ENCODE results near the gene MYL4. TPM values are rescaled to one million over a fixed set of nuclear protein-coding genes. Genes with fewer than 3 reads are reported as not detected.
"Not testable (repeated sequence)": the region's sequence is repeated elsewhere in the genome, so short reads cannot be mapped to it uniquely, and the experiment has no call there.

The MYL4 gene
- total RNA-seq, 1 donor from 2014 or later = not detected

DNA sequence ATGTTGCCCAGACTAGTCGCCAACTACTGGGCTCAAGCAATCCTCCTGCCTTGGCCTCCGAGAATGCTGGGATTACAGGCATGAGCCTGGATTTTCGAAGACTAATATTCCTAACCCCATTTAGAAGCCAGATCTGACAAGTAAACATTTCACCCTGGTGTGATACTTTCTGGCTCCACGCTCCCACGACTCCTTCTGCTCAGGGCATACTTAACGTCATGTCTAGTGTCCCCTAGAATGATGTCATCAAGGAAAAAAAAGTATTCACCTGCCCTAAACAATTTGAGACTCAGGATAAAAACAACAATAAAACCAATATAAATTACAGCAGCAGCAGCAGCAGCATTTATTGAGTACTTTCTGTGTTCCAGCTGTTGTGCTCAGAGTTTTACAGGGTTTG is 57.6 kb downstream of the MYL4 start:
- no peak overlapping the region for H3K4me3 Mint-ChIP-seq (ENCODE audit: unreplicated experiment)
- H3K27me3 Mint-ChIP-seq (ENCODE audit: unreplicated experiment) = no peaks in the 10 kb centered on the region
- H3K9me3 Mint-ChIP-seq (ENCODE audit: unreplicated experiment) = no peaks in the 10 kb centered on the region
- H3K4me1 Mint-ChIP-seq (ENCODE audit: unreplicated experiment) = peaks cover 31% of the 10 kb centered on the region
- TF ChIP-seq, protein P1, sequence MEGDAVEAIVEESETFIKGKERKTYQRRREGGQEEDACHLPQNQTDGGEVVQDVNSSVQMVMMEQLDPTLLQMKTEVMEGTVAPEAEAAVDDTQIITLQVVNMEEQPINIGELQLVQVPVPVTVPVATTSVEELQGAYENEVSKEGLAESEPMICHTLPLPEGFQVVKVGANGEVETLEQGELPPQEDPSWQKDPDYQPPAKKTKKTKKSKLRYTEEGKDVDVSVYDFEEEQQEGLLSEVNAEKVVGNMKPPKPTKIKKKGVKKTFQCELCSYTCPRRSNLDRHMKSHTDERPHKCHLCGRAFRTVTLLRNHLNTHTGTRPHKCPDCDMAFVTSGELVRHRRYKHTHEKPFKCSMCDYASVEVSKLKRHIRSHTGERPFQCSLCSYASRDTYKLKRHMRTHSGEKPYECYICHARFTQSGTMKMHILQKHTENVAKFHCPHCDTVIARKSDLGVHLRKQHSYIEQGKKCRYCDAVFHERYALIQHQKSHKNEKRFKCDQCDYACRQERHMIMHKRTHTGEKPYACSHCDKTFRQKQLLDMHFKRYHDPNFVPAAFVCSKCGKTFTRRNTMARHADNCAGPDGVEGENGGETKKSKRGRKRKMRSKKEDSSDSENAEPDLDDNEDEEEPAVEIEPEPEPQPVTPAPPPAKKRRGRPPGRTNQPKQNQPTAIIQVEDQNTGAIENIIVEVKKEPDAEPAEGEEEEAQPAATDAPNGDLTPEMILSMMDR (IDR thresholded peaks at IDR 0.05) = no peak
- no peak for DNase-seq (ENCODE audit: extremely low spot score, unreplicated experiment)
- H3K36me3 Mint-ChIP-seq (ENCODE audit: unreplicated experiment) = no peaks in the 10 kb centered on the region
- H3K27ac Mint-ChIP-seq (ENCODE audit: unreplicated experiment) = peak overlapping the region; percentile 71

DNA sequence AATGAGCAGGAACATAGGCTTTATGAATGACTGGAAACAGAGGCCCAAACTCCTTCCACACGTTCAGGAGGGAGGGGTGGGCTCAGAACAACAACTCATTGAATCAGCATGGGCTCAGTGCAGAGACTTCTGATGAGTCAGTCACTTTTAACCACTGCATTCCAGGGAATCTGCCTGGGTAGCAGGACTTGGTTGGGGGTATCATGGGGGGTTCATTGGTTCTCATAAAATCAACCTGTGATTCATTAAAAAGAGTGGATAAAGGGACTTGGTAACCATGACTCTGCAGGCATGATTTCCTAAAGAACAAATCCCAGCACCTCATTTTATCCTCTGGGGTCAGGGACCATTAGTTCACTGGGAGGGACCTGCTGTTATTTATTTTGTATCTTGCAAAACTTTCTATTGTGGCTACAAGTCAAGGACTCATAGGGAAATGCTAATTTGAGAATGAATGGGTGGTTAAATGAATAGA is 58.2 kb downstream of the MYL4 start:
- Mint-ChIP-seq H3K4me3 (ENCODE audit: unreplicated experiment) (no peak overlapping the region), H3K27ac (ENCODE audit: unreplicated experiment) (peak overlapping the region; percentile 71)
- TF ChIP-seq, protein P1 (IDR thresholded peaks at IDR 0.05) = no peak

DNA sequence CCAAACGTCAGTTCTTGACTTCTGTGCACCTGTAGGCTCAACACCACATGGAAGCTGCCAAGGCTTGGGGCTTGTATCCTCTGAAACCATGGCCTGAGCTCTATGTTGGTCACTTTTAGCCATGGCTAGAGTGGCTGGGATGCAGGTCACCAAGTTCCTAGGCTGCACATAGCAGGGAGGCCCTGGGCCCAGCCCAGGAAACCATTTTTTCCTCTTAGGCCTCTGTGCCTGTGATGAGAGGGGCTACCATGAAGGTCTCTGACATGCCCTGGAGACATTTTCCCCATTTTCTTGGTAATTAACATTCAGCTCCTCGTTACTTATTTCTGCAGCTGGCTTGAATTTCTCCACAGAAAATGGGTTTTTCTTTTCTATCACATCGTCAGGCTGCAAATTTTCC is 59.8 kb downstream of the MYL4 start:
- H3K27ac Mint-ChIP-seq (ENCODE audit: unreplicated experiment); H3K27me3 Mint-ChIP-seq (ENCODE audit: unreplicated experiment); H3K4me3 Mint-ChIP-seq (ENCODE audit: unreplicated experiment); DNase-seq (ENCODE audit: extremely low spot score, unreplicated experiment); H3K36me3 Mint-ChIP-seq (ENCODE audit: unreplicated experiment); H3K9me3 Mint-ChIP-seq (ENCODE audit: unreplicated experiment): not testable (repeated sequence)
- peaks cover 28% of the 10 kb centered on the region for H3K4me1 Mint-ChIP-seq (ENCODE audit: unreplicated experiment)

More for the DNA sequence above, 58.2 kb downstream of the MYL4 start:
- H3K9me3 Mint-ChIP-seq (ENCODE audit: unreplicated experiment) = no peaks in the 10 kb centered on the region
- no peak for DNase-seq (ENCODE audit: extremely low spot score, unreplicated experiment)
- H3K27me3 Mint-ChIP-seq (ENCODE audit: unreplicated experiment) = no peaks in the 10 kb centered on the region
- H3K36me3 Mint-ChIP-seq (ENCODE audit: unreplicated experiment) = no peaks in the 10 kb centered on the region
- peaks cover 31% of the 10 kb centered on the region for H3K4me1 Mint-ChIP-seq (ENCODE audit: unreplicated experiment)

DNA sequence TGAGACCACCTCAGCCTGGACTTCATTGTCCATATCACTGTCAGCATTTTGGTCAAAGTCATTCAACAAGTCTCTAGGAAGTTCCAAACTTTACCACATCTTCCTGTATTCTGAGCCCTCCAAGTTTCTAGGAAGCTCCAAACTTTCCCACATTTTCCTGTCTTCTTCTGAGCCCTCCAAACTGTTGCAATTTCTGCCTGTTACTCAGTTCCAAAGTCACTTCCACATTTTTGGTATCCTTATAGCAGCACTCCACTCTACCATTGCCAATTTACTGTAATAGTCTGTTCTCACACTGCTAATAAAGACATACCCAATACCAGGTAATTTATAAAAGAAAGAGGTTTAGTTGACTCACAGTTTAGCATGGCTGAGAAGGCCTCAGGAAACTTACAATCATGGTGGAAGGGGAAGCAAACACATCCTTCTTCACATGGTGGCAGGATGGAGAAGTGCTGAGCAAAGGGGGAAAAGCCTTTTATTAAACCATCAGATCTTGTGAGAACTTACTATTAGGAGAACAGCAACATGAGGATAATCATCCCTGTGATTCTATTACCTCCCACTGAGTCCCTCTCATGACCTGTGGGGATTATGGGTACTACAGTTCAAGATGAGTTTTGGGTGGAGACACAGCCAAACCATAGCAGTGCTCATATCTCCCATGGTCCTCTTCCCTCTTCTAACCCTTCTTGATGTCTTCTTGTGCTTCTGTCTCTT is 60.6 kb downstream of the MYL4 start:
- H3K27me3 Mint-ChIP-seq (ENCODE audit: unreplicated experiment); DNase-seq (ENCODE audit: extremely low spot score, unreplicated experiment); H3K9me3 Mint-ChIP-seq (ENCODE audit: unreplicated experiment); H3K4me3 Mint-ChIP-seq (ENCODE audit: unreplicated experiment); H3K36me3 Mint-ChIP-seq (ENCODE audit: unreplicated experiment); H3K27ac Mint-ChIP-seq (ENCODE audit: unreplicated experiment): not testable (repeated sequence)
- H3K4me1 Mint-ChIP-seq (ENCODE audit: unreplicated experiment) = peaks cover 29% of the 10 kb centered on the region

DNA sequence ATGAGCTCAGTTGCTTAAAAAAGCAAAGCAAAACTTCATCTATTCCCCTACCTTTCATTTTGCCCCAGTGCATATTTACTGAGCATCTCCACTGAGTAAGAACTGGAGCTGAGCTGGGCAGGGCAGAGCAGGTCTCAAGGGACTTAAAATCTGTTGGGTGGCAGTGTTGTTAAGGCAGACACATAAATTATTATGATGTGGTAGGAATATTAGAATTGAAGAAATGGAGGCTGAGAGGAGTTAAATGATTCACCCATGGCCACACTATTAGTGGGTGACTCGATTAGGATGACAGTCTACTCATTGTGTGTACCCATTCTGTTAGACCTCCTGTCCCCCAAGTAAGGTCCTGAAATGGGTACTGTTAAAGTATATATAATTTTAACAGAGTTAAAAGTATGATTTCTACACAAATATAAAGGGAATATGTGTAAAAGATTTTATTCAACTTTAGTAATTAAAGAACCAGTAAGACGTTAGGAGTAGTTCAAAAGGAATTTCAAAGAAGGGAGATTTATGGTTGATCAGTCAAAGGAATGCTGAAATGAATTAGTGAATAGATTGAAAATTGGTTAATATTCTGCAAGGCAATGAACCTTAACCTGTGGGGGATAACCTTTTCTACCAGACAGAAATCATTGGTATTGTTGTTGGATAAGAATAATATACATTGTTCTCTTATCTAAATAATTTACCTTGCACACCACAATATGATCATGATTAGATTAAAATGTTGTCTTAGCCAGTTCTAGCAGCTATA is 62.0 kb downstream of the MYL4 start:
- DNase-seq (ENCODE audit: extremely low spot score, unreplicated experiment) = no peak
- Mint-ChIP-seq H3K27ac (ENCODE audit: unreplicated experiment) (no peak overlapping the region), H3K36me3 (ENCODE audit: unreplicated experiment) (no peaks in the 10 kb centered on the region), H3K9me3 (ENCODE audit: unreplicated experiment) (no peaks in the 10 kb centered on the region), H3K4me3 (ENCODE audit: unreplicated experiment) (no peak overlapping the region), H3K4me1 (ENCODE audit: unreplicated experiment) (peaks cover 39% of the 10 kb centered on the region), H3K27me3 (ENCODE audit: unreplicated experiment) (no peaks in the 10 kb centered on the region)
- TF ChIP-seq, protein P1 (IDR thresholded peaks at IDR 0.05) = no peak

DNA sequence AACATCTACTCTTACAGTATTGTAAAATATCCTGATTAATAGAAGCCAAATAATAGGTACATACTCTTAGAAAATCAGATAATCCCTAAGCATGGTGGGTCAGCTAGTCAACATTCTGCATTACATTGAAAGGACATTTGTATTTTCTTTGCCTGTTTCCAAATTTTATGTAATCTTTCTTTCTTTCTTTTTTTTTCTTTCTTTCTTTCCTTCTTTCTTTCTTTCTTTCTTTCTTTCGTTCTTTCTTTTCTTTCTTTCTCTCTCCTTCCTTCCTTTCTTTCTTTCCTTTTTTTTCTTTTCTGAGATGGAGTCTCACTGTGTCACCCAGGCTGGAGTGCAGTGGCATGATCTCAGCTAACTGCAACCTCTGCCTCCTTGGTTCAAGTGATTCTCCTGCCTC is 63.3 kb downstream of the MYL4 start:
- H3K27ac Mint-ChIP-seq (ENCODE audit: unreplicated experiment) = no peak overlapping the region
- DNase-seq (ENCODE audit: extremely low spot score, unreplicated experiment) = no peak
- H3K9me3 Mint-ChIP-seq (ENCODE audit: unreplicated experiment) = no peaks in the 10 kb centered on the region
- no peaks in the 10 kb centered on the region for H3K27me3 Mint-ChIP-seq (ENCODE audit: unreplicated experiment)
- peaks cover 38% of the 10 kb centered on the region for H3K4me1 Mint-ChIP-seq (ENCODE audit: unreplicated experiment)
- H3K4me3 Mint-ChIP-seq (ENCODE audit: unreplicated experiment) = no peak overlapping the region
- TF ChIP-seq, protein P1 (IDR thresholded peaks at IDR 0.05) = no peak
- H3K36me3 Mint-ChIP-seq (ENCODE audit: unreplicated experiment) = no peaks in the 10 kb centered on the region

Measured in osteocyte (in vitro differentiated cells).